Cerebellar cortex (tissue), 1 donor: Measurements from ENCODE around the gene ADAMTSL3.
"Not testable (repeated sequence)": the region's sequence is repeated elsewhere in the genome, so short reads cannot be mapped to it uniquely, and the experiment has no call there.

Experiments
- DNase-seq: peaks from one replicate; pipeline ENCODE4 v3.0.0-alpha.2; 2015; ENCODE audit warnings: low spot score

ADAMTSL3 gene

DNA sequence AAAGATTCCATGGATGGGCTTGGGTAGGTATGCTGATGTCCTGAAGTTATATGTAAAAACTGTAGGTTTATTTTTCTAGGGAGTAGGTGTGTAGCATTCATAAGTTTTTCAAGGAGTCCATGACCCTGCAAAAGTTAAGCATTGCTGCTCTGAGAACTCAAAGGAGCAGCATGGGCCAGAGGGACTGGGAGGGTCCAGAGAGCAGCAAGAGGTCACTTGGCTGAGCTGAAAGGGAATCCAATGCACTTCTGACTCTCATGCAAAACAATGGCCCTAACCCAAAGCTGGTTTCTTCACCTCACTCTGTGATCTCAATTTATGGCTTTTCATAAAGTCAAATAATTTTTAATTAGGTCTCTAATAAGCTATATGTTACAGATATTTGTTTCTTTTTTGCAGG is 383.4 kb downstream of the ADAMTSL3 start:
- DNase-seq: no peak

DNA sequence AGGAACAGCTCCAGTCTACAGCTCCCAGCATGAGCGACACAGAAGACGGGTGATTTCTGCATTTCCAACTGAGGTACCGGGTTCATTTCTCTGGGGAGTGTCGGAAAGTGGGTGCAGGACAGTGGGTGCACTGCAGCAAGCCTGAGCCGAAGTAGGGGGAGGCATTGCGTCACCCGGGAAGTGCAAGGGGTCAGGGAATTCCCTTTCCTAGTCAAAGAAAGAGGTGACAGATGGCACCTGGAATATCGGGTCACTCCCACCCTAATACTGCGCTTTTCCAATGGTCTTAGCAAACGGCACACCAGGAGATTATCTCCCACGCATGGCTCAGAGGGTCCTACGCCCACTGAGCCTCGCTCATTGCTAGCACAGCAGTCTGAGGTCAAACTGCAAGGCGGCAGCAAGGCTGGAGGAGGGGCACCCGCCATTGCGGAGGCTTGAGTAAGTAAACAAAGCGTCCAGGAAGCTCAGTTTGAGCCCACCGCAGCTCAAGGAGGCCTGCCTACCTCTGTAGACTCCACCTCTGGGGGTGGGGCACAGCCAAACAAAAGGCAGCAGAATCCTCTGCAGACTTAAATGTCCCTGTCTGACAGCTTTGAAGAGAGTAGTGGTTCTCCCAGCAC is 388.6 kb downstream of the ADAMTSL3 start:
- DNase-seq: not testable (repeated sequence)

DNA sequence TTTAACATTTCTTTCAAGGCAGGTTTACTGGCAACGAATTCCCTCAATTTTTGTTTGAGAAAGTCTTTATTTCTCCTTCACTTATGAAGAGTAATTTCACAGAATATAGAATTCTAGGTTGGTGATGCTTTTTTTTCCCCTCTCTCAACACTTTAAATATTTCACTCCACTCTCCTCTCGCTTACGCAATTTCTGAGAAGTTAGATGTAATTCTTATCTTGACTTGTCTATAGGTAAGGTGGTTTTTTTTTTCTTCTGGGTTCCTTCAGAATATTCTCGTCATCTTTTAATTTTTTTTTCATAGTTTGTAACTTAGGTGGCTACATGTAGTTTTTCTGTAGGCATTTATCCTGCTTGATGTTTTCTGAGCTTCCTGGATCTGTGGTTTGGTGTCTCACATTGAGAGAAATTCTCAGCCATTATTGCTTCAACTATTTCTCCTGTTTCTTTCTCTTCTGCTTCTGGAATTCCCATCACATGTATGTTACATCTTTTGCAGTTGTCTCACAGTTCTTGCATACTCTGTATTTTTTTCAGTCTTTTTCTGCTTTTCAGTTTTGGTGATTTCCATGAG is 392.2 kb downstream of the ADAMTSL3 start:
- no peak for DNase-seq

DNA sequence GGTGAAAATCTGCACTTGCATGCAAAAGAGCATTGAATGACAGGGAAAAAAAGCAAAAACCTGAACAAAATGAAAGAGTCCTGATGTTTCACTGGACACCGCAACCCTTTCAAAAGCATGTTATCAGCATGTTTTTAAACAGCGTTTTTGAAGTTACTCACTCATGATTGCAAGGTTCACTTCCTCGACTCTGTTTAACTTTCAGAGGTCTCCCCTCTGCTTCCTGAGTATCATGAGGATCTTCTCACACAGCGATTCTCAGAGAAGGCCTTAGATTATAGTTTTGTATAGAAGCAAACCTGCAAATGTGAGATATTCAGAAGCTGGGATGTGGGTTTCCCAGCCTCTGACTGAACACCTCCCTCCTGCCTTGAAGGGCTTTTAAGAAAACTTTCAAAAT is 395.6 kb downstream of the ADAMTSL3 start:
- DNase-seq: not testable (repeated sequence)

DNA sequence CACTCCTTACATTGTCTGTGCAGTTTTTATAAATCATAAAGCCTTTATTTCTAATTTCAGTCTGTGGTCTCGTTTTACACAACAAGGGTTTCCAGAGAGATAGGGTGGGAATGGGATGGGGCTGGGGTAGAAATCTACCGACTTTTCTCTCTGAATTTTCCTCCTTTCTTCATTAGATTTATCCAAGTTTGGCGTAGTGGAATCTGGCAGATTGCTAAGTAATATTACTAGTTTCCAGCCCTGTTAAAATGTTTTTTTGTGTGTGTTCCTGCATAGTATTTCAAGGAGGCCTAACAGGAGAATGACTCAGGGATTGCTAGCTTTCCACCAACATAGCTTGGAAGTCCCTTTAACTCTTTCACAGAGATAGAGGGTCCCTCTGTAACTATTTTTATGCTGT is 396.2 kb downstream of the ADAMTSL3 start:
- DNase-seq: no peak

DNA sequence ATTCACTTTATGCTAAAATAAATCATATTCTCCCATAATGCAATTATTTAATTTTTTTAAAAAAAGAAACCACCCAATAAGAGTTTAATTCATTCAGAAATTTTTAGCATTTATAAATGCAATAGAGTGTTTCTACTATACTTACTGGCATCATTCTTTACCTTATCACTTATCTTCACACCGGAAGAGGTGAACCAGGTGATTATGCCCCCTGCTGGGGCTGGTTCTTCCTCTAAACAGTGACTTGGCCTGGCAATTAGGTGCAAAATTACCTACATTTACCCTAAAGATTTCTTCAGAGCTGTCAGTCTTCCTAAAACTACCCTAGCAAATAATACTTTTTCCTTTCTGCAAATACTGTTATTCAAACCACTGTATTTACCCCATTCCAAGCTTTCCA is 397.2 kb downstream of the ADAMTSL3 start:
- DNase-seq: not testable (repeated sequence)

DNA sequence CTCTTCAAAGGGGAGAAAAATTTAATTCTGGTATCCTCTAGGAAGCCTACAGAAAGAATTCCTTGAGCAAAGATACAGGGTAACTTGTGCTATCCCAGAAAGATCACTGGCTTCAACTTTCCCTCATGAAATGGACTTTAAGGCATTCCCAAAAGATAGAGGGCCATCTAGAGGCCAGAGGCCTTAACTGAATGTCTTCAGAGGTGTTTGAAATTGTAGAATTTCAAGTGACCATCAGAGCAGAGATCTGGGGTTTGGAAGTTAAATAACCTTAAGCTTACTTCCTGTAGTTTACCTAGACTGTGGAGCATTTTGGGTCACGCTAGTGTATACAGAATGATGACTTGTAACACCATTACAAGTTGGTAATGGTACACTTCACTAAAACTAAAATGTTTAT is 400.6 kb downstream of the ADAMTSL3 start:
- not testable (repeated sequence) for DNase-seq

DNA sequence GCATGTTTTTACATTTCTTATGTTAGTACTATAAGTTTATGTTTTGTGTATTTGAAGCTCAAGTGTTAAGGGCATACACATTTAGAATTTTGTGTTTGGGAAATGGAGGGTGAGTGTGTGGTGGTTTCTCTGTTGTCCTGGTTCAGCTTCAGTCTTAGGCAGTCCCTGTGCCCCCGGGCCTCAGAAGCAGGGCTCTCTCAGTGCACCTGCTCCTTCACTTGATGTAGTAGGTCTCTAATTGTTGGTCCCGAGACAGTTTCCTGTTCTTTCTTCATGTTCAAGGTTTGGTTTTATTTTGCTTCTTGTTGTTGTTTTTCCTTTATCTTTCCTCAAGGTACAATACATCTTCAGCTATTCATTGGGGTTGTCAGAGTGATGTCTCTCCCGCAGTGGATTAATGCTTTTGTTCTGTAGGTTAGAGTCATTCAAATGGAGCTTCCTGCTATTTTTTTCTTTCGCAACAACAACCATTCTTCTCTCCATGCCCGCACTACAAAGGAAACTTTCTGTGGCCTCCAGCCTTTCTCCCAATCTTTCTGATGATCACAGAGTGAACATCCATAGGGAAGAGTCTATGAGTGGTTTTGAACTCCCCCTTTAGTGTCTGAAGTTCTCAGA is 403.9 kb downstream of the ADAMTSL3 start:
- no peak for DNase-seq

DNA sequence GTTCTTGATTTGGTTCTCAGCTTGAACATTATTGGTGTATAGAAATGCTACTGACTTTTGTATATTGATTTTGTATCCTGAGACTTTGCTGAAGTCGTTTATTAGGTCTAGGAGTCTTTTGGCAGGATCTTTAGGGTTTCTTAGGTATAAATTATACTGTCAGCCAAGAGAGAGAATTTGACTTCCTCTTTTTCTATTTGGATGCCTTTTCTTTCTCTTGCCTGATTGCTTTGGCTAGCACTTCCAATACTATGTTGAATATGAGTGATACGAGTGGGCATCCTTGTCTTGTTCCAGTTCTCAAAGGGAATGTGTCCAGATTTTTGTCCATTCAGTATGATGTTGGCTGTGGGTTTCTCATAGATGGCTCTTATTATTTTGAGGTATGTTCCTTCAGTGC is 409.8 kb downstream of the ADAMTSL3 start:
- DNase-seq: not testable (repeated sequence)

DNA sequence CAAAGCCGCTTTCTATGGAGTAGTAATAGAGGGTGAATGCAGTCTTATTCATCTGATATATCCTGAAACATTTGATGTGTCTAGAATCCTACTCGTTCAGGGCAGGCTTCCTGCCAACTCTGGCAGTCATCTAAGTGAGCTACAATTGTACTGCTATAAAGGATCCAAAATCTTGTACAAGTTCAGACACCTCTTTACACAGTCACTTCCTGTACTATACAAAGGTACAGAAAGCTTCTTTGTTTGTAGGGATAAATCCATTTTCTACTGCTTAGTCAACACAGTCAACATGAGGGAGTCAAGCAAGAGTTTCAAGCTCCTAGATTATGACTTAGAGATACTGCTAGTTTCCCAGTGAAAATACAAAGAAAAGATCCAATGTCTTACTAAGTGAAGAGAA is 414.8 kb downstream of the ADAMTSL3 start:
- DNase-seq: not testable (repeated sequence)

DNA sequence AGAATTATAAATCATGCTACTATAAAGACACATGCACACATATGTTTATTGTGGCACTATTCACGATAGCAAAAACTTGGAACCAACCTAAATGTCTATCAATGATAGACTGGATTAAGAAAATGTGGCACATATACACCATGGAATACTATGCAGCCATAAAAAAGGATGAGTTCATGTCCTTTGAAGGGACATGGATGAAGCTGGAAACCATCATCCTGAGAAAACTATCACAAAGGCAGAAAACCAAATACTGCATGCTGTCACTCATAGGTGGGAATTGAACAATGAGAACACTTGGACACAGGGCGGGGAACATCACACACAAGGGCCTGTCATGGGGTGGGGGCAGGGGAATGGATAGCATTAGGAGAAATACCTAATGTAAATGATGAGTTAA is 424.1 kb downstream of the ADAMTSL3 start:
- not testable (repeated sequence) for DNase-seq

DNA sequence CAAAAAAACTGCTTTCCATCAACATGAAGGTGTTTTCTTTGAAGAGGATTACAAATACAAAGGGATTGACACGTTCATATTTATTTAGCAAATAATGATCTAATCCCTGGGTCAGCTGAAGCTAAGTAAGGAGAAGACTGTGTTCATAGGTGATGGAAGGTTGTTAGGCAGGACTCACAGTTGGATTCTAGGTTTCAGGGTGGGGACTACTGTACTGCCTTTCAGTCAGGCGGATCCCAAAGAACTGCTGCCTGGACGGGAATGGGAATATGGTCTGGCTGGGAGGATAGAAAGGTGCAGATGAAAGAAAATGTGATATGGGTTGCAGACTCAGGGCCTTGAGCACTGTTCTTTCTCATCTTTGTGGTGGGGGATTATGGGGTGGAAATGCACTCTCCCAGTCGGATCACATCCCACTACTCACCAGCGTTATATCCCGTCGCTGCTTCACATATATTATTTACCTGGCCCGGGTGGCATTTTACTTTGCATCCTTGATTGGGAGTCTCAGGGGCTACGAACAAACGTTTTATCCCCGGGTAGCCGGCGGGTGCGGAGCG is 425.5 kb downstream of the ADAMTSL3 start:
- peak; percentile 14 for DNase-seq

DNA sequence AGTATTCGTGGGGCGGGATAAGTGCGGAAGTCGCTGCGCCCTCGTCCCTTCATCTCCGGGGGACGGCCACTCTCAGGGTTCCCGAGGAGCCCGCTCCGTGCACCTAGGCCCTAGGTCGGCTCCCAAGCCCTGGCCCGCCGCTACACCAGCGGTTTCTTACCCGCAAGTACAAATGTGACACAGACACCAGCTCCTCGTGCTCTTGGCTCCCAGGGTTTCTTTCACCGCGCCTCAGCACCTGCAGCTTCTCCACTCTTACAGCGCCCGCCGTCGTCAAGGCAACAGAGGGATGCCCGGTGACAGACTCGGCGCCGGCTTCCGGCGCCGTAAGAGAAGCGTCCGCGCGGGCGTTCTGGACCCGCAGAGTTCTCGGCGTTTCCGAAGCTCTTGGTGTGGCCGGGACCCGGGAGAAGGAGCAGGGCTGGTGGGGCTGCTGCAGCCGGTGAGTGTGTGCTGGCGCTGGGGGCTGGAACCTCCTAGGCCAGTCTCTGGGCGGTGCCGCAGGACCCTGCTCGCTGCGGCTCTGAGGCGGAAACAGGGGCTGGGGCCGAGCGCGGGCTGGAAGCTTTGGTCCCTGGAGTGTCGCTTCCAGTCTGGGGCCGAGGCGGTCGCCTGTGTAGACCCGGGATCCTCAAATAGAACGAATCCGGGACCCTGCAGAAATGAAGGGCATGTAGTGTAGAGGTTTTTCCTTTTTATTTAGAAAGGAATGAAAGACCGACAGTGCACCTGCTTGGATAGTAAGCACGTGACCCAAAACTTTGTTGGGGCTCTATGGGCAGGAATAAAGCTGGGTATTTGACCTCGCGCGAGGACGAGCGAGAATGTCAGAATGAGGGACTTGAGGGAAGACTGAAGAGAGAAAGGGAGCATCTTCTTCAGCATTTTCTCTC is 426.2 kb downstream of the ADAMTSL3 start:
- peak; percentile 44 for DNase-seq

DNA sequence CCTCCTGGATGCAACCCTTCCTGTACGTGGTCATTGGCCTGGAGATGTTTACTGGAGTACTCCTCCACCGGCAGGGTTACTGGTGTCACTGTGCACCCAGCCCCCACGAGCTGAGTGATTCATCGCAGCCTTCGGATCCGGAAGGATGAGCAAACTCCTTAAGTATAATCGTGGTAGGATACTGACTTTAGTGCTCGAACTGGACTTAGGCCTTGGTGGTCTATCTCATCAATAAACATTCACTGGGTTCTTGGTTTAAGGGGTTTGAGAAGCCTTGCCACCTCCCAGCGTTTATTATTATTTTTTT is 426.8 kb downstream of the ADAMTSL3 start:
- not testable (repeated sequence) for DNase-seq

DNA sequence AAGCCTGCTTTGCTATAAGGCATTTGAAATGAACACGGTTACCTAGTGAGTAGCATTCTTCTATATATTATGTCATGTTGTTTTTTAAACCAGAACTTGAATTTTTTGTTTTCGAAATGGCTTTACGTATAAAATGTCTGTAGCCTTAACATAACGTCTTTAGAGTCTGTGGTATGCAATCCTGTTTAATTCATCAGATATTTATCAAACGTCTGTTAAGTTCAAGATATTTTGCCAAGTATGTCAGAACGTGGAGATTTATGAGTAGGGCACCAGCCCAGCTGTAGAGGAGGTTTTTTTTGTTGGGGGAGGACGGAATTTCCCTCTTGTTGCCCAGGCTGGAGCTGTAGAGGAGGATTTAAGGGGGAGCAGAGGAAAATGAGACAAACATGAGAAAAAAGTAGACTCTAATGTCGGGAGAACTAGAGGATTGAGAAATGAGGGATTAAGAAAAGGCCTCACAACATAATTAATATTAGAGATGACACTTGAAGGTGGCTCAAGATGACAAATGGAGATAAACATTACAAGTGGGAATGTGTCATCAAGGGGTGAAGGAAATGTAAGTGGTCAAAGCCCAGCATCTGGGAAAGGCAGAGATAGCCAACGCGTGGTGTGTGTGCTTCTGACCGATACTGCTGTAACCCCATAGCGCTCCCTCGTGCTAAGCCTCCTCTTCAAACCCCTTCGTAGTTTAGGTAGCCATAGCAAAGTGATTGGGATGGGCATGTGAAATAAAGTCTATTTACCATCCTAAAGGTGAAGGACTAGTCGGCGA is 427.7 kb downstream of the ADAMTSL3 start:
- DNase-seq: no peak

DNA sequence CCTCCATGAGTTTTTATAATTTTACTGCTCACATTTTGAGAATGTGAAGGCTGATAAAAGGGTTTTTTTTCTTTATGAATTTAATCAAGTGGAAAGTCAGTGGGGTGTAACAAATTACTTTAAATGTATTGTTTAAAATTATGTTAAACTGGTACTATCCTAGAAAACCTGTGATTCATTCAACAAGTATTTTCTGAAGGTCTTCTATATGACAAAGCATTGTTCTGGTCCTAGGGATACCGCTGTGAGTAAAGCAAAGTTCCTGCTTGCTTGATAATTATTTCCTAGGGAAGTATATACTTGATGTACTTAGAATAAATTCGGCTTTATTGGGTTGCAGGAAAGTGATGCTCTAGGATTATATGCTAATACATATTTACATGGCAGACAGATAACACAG is 428.8 kb downstream of the ADAMTSL3 start:
- DNase-seq: no peak

DNA sequence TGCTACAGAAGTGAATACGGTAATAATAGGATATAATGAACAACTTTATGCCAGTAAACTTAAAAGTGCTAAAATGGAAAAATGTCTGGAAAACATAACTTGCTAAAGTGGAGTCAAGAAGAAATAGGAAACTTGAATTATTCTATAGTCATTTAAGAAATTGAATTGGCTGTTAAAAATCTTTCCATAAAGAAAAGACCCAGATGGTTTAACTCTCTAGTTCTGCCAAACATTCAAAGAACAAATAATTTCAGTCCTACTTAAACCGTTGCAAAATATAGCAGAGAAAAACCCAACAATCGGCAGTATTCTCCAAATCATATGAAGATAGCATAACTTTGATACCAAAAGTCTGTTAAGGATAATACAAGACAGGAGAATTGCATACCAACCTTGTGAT is 432.1 kb downstream of the ADAMTSL3 start:
- not testable (repeated sequence) for DNase-seq
